T follicular helper cell (primary cell): ENCODE data around the gene ACCS.

Experiments
- DNase-seq: peaks from one replicate; pipeline ENCODE4 v3.0.0-alpha.2; 2020; ENCODE audit warnings: low read depth

The ACCS gene

DNA sequence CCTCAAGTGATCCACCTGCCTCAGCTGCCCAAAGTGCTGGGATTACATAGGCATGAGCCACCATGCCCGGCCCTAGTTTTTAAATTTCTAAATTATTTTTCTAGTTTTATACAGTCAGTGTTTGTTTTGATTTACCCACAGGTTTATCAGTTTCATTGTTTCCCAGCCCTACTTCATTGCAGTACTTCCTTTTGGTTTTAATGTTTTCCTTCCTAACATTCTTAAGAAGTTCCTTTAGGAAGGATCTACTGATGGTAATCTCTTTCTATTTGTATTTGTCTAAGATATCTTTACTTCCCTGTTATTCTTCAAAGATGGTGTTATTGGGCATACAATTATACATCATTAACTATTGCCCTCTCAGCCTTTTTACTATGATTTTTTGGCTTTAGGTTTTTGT is 24.5 kb downstream of the ACCS start:
- no peak for DNase-seq

DNA sequence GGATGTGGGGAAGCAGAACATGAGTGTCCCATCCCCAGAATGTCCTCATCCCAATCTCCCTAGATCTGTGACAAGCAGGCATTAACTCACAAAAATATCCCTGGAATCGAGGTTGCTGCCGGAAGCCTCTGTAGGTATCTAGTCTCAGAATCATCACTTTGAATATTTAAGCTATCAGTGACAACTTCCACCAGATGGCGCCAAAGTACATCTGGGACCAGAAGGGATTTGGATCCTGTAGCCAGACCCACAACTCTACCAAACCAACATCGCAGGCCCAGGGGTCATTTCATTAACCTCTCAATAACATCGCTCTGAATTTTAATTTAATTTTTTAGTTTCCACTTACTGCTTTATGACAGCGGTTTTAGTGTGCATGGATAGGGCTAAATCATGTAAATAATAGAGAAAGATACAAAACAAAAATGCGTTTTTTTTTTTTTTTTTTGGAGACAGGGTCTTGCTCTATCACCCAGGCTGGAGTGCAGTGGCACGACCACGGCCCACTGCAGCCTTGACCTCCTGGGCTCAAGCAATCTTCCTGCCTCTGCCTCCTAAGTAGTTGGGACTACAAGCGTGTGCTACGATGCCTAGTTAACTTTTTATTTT is 28.3 kb downstream of the ACCS start:
- DNase-seq: peak; percentile 70

DNA sequence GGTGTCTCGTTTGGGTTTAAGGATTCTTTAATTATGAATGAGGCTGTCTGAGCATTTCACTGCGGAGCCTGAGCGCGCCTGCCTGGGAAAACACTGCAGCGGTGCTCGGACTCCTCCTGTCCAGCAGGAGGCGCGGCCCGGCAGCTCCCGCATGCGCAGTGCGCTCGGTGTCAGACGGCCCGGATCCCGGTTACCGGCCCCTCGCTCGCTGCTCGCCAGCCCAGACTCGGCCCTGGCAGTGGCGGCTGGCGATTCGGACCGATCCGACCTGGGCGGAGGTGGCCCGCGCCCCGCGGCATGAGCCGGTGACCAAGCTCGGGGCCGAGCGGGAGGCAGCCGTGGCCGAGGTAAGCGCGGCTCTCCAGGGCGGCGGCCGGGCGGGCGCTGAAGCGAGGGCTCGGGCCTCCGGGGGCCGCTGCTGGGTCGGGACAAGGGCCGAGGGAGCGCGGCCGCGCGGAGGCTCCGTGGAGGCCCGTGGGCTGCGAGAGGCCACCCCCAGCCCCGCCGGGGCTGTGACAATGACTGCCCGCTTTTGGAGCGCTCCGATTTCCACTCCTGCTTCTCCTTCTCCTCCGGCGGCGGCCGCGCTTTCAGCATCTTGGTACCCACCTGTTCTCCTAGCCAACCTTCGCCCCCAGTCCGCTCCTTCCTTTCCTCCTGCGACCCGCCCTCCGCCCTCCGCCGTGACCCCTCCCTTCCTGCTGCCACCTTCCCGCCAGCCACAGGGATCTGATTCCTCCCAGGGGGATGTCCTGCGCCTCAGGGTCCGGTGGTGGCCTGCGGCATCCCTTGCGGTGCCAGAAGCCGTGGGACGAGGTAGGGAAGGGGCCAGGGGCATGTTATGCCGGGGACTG is 29.7 kb downstream of the ACCS start, which contains the start of gene EXT2:
Gene EXT2, plus strand, starts transcription at position 173 of the 854 bp plus-strand sequence. CDS start 12,035 bp downstream, outside the sequence.
- peak; percentile 76 for DNase-seq

DNA sequence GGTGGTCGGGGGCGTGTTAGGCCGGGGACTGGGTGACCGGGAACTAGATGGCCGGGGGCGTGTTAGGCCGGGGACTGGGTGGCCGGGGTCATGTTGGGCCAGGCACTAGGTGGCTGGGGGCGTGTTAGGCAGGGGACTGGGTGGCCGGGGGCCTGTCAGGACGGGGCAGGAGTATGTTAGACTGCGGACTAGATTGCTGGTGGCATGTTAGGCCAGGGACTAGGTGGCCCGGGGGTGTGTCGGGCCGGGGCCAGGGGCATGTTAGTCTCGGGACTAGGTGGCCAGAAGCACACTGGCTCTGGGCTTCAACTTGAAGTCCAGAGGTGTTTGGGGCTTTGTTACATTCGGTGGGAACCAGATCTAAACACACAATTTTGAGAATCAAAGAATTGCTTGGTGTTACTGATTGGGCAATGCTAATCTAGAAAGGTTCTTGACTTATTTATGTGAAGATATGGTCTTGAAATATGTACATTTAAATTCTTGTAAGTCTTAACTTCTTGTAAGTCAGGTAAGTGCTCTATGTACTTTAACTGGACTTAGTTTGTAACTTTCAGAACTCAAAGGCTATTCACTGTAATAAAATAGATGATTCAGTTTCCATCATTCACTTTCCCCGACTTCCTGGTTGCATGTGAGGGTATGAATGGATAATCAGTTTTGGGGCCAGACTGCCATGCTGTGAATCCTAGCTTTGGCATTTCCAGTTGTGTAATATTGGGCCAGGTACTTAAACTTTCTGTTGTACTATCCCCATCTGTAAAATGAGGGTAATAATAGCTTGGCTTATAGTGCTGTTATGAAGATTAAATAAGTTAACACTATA is 30.5 kb downstream of the ACCS start:
- no peak for DNase-seq

DNA sequence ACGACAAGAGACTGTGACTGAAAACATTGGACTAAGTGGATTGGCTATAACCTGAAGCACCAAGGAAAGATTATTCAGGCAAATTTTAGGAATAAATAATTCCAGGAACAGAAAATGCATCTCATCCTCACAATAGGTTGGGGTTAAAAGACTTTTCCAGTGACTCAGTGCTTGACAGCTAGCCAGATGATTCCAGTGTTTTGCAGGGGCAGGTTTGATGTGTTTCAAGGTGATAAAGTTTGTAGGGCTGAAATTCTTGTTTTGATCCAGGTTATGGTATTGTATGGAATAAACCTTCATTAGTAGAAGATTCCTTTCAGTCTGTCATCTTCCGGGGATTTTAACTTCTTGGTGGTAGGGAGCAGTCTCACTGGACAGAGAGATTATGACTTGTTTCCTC is 31.8 kb downstream of the ACCS start:
- DNase-seq: no peak

- DNase-seq: no peak
These were observed 35.0 kb downstream of the ACCS start for GRCh38 chr11:44101098-44101497.

GRCh38 chr11:44104481-44105294 is 38.6 kb downstream of the ACCS start:
- no peak for DNase-seq

GRCh38 chr11:44108260-44108659 is 42.2 kb downstream of the ACCS start:
- DNase-seq: no peak

DNA sequence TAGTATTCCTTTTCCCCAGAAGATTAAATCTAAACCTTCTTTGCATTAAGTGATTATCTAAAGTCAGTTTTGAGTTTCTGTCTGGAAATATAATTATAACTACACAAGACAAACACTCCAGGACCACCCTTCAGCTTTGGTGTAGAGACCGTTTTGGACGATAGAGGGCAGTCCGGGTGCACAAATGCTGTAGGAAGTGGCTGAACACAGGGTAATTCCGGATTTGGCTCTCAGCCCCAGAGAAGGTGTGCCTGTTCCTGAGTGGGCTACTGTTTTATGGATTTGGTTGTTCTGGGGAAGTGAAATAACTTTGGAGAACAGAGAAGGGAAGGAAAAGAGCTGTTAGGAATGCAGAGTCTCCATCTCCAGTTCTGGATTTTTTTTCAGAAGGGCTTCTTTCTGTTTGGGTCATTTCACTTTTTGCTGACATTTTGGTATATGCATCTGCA is 44.2 kb downstream of the ACCS start:
- peak; percentile 19 for DNase-seq

DNA sequence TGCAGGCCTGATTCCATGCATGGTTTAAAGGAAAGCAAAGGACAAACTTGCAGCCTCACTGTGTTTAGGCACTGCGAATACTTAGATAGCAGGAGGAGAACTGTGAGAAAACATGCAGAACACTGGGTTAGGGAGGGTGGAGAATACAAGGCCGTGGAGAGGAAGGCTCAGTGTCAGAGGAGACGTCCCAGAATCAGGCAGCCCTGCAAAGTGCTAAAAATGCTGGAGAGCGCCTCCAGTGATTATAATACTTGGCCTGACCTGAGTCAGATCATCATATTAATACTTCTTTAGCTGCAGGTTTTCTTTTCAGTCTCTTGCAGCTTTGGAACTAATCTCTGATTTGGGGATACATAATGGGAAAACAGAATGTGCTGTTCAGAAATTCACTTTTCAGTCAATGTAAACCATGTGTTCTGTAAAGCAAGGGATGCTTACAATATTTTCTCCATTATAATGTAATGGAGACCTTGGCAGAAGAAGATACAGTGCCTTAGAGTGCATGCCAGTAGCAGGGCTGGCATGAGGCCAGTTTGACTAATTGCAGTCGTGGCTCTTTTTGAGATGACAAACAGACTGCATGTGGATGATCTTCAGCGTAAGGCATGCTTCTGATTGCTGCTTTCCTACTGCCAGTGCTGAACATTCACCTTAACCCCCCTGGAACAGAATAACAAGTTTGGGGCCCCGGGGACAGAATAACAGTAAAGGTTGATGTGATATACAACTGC is 46.2 kb downstream of the ACCS start:
- DNase-seq: no peak

DNA sequence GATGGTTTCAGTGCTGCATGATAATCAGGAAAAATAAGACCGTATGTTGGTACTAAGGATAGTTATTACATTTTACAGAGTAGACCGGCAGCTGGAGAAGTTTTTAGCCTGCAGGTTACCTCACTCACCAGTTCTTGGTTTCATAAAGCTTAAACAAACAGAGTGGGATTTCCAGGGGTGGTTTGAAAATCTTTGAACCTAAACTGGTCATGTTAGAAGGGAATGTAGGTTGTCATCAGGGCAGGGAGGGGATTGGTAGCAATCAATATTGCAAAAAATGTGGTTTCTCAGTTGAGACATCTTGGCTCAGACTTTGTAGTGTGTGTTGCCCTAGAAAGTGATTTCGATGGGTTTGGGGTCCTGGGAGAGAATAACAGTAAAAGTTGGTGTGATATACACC is 46.9 kb downstream of the ACCS start:
- no peak for DNase-seq

- no peak for DNase-seq
These were observed 47.5 kb downstream of the ACCS start for GRCh38 chr11:44113572-44113971.

DNA sequence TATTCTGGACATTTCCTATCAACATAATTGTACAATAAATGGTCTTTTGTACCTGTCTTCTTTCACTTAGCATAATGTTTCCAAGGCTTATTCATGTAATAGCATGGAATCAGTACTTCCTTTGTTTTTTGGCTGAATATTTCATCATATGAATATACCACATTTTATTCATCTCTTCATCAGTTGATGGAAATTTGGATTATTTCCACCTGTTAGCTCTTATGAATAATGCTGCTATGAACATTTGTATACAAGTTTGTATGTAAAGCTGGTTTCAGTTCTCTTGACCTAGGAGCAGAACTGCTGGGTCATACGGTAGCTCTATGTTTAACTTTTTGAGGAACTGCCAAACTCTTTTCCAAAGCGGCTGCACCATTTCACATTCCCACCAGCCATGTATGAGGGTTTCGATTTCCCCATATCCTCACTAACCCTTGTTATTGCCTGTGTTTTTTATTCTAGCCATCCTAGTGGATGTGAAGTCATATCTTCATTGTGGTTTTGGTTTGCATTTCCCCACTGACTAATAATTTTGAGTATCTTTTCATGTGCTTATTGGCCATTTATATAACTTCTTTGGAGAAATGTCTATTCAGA is 50.3 kb downstream of the ACCS start:
- DNase-seq: no peak

- DNase-seq: no peak
These were observed 54.1 kb downstream of the ACCS start for GRCh38 chr11:44120169-44120568.

GRCh38 chr11:44125598-44125997 is 59.5 kb downstream of the ACCS start:
- DNase-seq: no peak

- no peak for DNase-seq
These were observed 60.2 kb downstream of the ACCS start for GRCh38 chr11:44126304-44126703.

- no peak for DNase-seq
These were observed 61.1 kb downstream of the ACCS start for GRCh38 chr11:44127130-44127529.

GRCh38 chr11:44128729-44129128 is 62.7 kb downstream of the ACCS start:
- no peak for DNase-seq

DNA sequence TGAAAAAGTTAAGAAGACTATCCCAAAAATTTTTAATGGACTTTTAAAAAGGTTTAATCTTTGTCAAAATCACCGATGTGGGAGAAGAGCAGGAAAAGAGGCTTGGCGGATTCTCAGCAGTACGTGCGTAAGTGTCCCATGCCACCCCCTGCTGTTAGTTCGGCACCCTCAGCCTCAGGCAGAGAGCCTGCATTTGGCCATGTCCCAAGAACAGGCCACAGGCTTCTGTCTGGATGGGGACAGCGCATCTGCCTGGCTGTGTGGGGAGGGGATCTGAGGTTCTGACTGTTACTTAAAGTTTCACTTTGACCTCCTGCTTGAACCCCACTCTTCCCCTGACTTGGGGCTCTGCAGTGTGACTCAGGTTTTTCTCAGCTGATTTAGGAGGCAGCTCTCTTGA is 64.7 kb downstream of the ACCS start:
- no peak for DNase-seq

DNA sequence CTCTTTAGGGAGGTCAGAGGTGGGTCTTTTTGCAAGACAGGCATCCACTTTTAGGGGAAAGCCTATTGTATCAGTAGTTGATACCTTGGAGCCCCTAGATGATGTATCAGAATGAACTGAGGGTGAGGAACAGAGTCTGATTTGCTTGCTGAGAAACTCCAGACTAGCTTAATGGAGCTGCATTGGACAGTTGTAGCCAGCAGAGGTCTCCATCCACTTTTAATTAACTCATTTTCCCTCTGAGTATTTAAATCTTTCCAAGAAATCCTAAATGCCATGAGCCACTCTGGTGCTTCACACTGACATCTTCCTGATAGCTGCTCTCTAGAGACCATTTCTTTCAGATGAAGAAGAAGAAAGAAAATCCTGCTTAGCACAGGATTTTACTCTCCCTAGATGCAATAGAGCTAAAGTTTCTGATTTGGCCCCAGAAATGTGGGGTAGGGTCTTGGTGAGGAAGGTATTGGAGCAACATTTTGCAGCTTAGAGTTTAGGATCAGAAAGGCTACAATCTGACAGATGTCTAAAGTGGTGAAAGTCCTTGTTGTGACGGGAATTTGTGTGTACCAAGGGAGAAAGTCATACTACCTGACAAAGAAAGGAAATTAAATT is 67.4 kb downstream of the ACCS start:
- no peak for DNase-seq
